ENCODE data around the gene ANKS1A.

DNA sequence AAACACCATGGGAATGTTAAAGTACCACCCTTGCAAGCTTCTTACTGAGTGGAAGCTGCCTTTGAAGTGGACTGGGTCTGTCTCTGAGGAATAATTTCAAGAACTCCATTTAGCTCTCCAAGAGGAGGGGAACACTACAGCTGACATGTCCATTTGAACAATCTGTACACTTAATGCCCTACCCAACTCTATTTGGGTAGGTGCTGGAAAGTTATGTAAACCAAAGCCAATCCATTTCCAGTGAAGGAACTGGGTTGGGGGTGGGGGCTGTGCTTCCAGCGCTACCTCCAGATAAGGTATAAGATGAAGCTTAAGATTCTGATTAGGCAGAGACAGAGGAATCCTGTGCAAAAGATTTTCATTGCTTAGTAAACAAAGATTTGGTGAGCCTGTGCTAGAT, 130.1 kb downstream of the ANKS1A start:
- no peak for TF ChIP-seq POLR2A (IDR thresholded peaks at IDR 0.05)
- TF ChIP-seq, protein P1, sequence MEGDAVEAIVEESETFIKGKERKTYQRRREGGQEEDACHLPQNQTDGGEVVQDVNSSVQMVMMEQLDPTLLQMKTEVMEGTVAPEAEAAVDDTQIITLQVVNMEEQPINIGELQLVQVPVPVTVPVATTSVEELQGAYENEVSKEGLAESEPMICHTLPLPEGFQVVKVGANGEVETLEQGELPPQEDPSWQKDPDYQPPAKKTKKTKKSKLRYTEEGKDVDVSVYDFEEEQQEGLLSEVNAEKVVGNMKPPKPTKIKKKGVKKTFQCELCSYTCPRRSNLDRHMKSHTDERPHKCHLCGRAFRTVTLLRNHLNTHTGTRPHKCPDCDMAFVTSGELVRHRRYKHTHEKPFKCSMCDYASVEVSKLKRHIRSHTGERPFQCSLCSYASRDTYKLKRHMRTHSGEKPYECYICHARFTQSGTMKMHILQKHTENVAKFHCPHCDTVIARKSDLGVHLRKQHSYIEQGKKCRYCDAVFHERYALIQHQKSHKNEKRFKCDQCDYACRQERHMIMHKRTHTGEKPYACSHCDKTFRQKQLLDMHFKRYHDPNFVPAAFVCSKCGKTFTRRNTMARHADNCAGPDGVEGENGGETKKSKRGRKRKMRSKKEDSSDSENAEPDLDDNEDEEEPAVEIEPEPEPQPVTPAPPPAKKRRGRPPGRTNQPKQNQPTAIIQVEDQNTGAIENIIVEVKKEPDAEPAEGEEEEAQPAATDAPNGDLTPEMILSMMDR (IDR thresholded peaks at IDR 0.05) = no peak

Data from right lobe of liver (tissue), 4 donors.